Measurements from ENCODE around the gene ZNF888.
A peak's percentile ranks its signal among the peaks of the same experiment; 100 is the strongest.
"Not testable (repeated sequence)": the region's sequence is repeated elsewhere in the genome, so short reads cannot be mapped to it uniquely, and the experiment has no call there.

The ZNF888 gene

DNA sequence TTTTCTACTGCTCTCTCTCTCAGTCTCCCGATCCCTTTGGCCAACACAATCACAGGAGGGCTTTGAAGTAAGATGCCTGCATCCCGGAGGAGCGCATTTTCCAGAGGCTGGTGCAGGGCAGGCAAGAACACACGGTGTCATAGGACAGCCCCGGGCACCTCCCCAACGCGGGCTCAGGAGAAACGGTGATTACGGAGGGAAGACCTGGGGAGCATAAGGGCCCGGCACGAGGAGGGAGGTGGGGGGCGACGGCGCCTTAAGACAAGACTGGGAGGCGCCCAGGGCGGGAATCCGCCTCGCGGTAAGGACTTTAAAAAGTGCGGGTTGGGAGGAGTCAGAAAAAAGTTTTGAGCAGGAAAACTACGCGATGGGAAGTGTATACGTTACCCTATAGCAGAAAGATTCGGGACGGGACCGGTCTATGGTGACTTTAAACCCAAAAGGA is 18.7 kb upstream of the ZNF888 start:
- no peak for DNase-seq (ENCODE audit: low read depth in 2 of 2)

DNA sequence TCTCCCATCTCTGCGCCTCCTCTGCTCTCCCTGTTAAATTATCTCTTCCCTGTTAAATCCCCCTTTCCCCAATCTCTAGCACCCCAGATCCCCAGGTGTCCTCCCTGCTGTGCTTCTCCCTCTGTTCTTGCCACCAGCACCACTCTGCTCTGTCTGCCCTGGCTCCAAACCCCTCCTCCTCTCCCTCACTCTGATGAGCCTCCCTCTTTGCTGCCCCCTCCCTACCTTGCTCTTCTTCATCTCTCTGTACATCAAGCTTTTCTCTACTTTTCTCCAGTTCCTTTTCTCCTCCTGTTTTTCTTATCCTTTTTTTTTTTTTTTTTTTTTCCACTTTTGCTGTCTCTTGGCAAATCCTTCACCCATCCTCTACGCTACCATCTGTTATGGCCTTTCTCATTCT is 18.3 kb upstream of the ZNF888 start:
- not testable (repeated sequence) for DNase-seq (ENCODE audit: low read depth in 2 of 2)

DNA sequence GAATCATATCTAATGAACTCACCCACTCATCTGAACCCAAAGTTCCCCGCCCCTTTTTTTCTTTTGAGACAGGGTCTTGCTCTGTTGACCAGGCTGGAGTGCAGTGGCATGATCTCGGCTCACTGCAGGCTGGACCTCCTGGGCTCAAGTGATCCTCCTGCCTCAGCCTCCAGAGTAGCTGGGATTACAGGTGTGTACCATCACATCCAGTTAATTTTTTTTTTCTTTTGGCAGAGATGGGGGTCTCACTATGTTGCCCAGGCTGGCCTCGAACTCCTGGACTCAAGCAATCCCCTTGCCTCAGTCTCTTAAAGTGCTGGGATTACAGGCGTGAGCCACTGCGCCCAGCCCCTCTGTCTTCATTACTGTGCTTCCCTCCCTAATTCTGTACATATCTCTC is 17.7 kb upstream of the ZNF888 start:
- DNase-seq (ENCODE audit: low read depth in 2 of 2) = not testable (repeated sequence)

DNA sequence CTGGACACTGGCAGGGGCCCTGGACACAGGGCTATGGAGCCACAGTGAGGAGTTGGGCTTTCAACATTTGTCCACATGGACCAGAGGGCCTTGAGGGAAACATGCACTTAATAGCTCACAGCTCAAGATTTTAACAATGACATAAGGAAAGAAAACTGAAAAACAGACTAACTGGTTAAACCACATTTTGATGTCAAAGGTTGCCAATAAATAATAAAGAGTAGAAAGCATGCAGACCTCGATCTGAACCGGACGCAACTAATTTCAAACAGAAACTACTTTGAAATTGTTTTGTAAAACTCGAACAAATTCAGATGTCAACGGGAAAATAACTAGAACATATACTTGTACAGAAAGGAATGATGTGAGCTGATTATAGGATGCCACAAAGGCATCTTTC is 15.5 kb upstream of the ZNF888 start:
- no peak for DNase-seq (ENCODE audit: low read depth in 2 of 2)

DNA sequence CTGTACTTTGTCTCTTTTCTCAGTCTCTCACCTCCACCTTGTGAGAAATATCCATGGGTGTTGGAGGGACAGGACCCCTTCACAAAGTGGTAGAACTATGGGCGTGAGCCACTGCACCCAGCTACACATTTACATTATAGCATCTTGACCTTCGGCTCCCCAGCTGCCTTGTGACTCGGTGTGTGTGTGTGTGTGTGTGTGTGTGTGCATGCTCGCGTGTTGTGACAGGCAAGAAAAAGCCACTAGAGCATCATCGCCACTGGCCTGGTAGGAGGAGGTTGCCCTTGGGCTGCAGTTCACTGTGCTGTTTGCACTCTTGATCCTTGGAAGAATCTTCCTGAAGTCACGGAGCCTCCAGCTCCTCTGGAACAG is 13.7 kb upstream of the ZNF888 start:
- DNase-seq (ENCODE audit: low read depth in 2 of 2) = no peak

DNA sequence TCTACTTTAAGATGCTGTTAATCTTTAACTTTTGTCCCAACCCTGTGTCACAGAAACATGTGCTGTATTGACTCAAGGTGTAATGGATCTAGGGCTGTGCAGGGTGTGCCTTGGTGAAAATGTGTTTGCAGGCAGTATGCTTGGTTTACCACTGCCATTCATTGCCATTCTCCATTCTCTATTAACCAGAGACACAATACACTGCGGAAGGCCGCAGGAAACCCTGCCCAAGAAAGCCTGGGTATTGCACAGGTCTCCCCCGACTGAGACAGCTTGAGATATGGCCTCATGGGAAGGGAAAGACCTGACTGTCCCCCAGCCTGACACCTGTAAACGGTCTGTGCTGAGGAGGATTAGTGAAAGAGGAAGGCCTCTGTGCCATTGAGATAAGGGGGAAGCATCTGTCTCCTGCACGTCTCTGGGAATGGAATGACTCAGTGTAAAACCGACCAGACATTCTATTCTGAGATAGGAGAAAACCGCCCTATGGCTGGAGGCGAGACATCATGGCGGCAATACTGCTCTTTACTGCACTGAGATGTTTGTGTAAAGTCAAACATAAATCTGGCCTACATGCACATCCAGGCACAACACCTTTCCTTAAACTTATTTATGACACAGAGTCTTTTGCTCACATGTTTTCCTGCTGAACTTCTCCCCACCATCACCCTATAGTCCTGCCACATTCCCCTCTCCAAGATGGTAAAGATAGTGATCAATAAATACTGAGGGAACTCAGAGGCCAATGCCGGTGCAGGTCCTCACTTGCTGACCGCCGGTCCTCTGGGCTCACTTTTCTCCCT is 13.1 kb upstream of the ZNF888 start:
- DNase-seq (ENCODE audit: low read depth in 2 of 2) = no peak

DNA sequence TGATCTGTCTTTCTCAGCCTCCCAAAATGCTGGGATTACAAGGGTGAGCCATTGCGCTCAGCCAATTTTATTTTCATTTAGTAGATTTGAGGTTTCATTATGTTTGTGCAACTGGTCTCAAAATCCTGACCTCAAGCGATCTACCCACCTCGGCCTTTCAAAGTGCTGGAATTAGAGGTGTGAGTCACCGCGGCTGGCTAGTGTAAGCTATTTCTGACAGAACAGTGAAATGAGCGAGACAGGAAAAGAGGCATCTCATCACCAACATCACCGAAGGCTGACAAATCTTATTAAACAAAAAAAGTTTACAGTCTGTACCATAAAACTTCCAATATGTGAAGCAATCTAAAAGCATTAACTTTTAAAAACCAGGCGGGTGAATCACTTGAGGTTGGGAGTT is 12.2 kb upstream of the ZNF888 start:
- no peak for DNase-seq (ENCODE audit: low read depth in 2 of 2)

DNA sequence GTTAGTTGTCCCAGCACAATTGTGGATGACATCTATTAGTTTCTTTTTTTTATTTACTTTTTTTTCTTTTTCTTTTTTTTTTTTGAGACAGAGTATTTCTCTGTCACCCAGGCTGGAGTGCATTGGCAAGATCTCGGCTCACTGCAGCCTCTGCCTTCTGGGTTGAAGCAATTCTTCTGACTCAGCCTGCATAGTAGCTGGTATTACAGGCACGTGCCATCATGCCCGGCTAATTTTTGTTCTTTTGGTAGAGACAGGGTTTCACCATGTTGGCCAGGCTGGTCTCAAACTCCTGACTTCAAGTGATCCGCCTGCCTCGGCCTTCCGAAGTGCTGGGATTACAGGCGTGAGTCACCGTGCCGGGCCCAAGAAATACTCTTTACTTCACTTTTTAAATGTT is 1.4 kb upstream of the ZNF888 start:
- not testable (repeated sequence) for DNase-seq (ENCODE audit: low read depth in 2 of 2)

DNA sequence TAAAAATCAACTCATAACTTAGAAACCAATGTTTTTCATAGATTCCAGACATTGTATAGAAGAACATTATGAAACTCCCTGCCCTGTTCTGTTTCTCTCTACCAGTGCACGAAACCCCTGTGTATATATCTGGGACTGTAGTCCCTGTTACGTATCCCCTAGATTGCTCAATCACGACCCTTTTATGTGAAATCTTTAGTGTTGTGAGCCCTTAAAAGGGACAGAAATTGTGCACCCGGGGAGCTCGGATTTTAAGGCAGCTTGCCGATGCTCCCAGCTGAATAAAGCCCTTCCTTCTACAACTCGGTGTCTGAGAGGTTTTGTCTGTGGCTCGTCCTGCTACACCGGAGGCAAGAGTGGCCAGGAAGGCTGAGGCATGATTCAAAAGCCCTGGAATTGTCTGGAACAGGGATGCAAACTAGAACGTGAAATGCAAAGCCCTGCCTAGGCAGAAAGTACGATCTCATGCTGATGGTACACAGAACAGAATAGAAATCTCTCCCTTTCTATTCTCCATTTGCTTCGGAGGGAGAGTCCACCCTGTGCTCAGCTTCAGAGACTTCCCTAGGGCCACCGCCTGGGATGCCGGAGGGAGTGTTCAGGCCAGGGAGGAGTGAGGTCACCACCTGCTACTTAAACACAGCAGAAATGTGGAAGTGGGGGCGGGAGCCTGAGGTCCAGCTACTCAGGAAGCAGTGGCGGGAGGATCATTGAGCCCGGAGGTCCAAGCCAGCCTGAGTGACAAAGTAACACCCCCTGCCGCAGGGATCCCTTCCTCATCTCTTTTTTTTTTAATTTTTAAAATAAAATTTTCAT is 758 bp upstream of the ZNF888 start:
- no peak for DNase-seq (ENCODE audit: low read depth in 2 of 2)

DNA sequence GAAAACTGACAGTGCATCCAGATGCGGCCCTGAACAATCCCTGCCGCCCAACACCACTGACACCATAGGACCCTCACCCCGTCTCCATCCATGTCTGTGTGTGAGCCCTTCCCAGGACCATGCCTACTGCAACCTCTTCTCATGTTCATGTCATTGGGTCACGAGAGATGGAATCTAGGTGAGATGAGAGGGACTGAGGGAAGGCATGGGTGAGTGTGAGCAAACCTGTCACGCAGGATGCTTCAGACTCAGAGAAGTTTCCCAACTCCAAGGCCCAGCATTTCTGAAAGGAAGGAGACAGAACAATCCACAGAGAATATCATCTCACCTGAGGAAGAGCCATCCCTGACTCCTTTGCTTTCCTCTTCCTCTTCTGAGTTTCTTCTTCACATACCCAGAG is 5.7 kb downstream of the ZNF888 start:
- DNase-seq (ENCODE audit: low read depth in 2 of 2) = no peak

DNA sequence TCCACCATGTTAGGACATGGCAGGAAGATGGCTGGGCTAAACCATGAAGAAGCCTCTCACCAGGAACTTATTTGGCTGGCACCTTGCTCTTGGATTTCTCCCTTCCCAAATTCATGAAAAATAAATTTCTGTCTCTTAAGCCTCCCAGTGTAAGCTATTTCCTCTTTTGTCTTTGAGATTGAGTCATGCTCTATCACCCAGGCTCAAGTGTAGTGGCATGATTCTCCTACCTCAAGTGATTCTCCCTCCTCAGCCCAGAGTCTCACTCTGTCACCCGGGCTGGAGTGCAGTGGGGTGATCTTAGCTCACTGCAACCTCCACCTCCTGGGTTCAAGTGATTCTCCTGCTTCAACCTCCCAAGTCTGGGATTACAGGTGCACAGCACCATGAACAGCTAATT is 12.6 kb downstream of the ZNF888 start:
- no peak for DNase-seq (ENCODE audit: low read depth in 2 of 2)

DNA sequence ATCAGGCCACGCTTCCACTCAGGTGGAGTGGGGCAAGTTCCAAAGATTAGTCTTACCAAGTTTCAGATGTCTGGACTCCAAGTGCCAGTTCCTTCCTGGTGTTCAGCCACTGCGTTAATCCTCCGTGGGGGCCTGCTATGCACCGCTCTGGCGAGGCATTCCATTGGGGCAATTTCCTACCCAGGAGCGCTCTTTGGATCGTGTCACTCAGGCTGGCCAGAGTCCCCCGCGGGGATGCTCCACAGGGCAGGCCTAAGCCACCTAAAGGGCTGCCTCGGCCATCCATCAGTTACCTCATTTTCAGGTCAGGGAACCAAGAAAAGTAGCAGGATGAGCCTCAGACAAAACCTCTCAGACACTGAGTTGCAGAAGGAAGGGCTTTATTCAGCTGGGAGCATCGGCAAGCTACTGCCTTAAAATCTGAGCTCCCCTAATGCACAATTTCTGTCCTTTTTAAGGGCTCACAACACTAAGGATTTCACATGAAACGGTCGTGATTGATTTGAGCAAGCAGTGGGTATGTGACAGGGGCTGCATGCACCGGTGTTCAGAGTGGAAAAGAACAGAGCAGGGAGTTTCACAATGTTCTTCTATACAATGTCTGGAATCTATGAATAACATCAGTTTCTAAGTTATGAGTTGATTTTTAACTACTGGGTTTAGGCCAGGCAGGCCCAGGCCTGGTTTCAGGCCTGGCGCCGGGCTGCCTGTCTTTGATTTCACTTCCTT is 19.0 kb downstream of the ZNF888 start:
- DNase-seq (ENCODE audit: low read depth in 2 of 2) = not testable (repeated sequence)

DNA sequence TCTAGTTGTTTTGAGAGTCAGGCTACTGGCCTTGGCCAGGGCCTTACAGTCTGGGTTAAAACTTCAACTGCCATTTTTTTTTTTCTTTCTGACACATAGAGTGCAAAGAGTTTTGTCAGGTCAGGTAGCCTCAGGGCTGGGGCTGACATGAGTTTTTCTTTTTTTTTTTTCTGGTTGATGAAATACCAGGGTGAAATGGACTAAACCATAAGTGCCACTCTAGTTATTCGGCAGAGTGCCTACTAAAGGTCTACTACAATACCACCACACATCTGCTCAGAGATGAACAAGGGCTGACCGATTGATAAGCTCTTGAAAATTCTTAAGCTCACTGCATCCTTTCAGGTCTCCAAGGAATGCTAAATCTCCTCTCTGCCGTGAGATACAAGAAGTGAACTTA is 21.4 kb downstream of the ZNF888 start:
- no peak for DNase-seq (ENCODE audit: low read depth in 2 of 2)

DNA sequence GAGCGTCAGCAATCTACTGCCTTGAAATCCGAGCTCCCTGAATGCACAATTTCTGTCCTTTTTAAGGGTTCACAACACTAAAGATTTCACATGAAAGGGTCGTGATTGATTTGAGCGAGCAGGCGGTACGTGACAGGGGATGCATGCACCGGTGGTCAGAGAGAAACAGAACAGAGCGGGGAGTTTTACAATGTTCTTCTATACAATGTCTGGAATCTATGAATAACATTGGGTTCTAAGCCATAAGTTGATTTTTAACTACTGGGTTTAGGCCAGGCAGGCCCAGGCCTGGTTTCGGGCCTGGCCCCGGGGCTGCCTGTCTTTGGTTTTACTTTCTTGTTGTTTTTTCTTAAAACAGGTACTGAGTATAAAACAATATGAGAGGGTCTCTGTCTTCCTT is 24.6 kb downstream of the ZNF888 start:
- not testable (repeated sequence) for DNase-seq (ENCODE audit: low read depth in 2 of 2)

DNA sequence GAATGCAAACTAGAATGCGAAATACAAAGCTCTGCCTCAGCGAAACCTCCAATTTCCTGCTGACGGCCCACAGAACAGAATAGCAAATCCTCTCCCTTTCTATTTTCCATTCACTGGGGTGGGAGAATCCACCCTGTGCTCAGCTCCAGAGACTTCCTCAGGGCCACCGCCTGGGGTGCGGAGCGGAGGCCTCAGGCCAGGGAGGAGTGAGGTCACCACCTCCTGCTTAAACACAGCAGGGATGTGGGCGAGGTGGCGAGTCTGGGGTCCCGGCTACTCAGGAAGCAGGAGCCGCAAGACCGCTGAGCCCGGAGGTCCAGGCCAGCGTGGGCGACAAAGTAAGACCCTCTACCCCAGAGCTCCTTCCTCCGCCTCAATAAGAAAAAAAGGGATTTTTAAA is 25.1 kb downstream of the ZNF888 start:
- DNase-seq (ENCODE audit: low read depth in 2 of 2) = no peak

DNA sequence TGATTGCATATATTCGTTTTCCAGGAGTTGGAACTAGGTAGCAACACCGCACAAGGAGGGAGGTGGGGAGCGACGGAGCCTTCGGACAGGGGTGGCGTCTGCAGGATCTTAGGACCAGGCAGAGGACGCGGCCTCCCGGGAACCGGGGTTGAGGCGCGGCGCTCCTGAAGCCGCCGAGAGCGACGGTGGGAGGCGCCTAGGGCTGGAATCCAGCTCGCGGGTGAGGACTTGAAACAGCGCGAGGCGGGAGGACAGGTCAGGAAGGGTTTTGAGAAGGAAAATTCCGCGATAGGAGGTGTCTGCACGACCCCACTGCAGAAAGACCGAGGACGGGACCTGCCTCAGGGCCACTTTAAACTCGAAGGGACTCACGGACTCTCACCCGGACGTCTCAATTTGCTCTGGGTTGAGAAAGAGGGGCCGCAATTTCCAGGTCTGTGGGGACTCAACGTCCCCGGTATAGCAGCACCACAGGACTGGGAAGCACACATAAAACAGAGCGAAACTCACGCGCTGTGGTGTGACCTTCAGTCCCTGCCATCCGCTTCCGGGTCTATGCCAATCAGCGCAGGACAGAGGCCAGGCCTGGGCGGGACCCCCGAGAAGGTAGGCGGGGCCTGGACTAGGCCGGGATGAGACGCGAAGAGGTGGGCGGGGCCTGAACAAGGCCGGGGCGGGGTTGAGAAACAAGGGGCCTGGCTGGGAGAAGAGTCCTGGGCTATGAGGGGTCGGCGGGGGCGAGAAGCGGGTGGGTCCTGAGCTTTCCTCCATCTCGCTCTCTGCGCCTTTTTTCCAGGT is 25.9 kb downstream of the ZNF888 start, which contains the start of gene ZNF320:
ZNF320 (minus strand) TSS at position 498 of the 798 bp plus-strand sequence. CDS start 7,380 bp downstream, outside the sequence.
- DNase-seq (ENCODE audit: low read depth in 2 of 2) = peak; percentile 79 to 83

DNA sequence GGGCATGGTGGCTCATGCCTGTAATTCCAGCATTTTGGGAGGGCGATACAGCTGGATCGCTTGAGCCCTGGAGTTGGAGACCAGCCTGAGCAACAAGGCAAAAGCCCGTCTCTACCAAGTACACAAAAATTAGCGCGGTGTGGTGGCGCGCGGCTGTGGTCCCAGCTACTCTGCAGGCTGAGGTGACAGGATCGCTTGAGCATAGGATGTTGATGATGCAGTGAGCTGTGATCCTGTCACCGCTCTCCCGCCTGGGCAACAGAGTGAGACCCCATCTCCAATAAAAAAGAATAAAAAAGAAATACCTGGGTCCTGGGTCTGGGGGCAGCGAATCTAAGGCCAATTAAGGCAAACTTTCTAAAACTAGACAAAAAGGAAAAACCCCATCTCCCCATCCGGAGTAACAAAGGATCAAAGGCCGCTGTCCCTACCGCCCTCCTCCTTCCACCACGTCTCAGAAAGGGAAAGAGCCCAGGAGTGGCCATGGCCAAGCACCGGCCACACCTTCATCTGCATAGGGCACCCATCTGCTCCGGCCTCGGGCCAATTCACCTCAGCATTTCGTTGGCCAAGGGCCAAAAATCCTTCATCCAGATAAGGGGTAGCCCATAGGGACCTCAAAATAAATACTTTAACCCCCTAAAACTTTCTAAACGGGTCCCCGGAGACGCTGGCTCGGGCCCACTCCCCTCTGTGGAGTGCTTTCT is 26.6 kb downstream of the ZNF888 start:
- no peak for DNase-seq (ENCODE audit: low read depth in 2 of 2)

DNA sequence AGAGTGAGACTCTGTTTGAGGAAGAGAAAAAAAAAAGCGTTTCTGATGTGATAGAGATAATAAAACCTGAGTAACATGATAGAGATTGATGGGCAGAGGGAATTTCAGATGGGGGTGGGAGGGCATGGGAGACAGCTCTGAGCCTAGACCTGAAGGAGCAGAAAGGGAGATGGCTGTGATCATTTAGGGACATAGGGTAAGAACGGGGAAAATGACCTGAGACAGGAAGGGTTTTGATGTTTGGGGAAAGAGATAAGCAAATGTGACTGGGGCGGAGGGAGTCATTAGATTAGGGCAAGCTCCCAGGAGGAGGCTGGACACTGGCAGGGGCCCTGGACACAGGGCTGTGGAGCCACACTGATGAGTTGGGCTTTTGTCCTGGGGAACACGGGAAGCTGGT is 31.9 kb downstream of the ZNF888 start:
- DNase-seq (ENCODE audit: low read depth in 2 of 2) = no peak

DNA sequence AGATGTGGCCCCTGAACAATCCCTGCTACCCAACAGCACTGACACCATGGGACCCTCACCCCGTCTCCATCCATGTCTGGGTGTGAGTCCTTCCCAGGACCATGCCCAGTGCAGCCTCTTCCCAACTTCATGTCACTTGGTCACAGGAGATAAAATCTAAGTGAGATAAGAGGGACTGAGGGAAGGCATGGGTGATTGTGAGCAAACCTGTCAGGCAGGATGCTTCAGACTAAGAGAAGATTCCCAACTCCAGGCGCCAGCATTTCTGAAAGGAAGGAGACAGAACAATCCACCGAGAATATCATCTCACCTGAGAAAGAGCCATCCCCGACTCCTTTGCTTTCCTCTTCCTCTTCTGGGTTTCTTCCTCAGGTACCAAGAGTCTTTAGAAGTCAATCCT is 33.3 kb downstream of the ZNF888 start:
- no peak for DNase-seq (ENCODE audit: low read depth in 2 of 2)

DNA sequence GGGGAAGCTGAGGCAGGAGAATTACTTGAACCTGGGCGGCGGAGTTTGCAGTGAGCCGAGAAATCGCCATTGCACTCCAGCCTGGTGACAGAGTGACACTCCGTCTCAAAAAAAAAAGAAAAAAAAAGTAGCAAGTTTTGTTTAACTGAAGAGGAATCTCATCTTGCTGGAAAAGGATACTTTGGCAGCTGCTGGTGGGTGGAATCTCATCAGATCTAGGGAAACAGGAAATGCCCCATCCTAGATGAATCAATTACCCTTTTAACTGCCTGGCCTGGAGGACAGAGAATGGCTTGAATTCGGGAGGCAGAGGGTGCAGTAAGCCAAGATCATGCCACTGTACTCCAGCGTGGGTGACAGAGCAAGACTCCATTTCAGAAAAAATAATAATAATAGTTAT is 34.2 kb downstream of the ZNF888 start:
- no peak for DNase-seq (ENCODE audit: low read depth in 2 of 2)

DNA sequence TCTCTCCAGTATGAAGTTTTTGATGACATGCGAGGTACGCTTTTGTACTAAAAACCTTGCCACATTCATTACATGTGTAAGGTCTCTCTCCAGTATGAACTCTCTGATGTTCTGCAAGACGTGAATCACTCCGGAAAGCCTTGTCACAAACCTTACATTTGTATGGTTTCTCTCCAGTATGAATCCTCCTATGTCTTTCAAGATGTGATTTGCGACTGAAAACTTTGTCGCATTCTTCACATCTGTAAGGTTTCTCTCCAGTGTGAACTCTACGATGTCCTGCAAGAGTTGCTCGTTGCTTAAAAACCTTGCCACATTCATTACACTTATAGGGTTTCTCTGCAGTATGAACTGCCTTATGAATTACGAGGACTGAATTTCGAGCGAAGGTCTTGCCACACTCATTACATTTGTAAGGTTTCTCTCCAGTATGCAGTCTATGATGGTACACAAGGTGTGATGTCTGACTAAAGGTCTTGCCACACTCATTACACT is 42.3 kb downstream of the ZNF888 start:
- no peak for DNase-seq (ENCODE audit: low read depth in 2 of 2)
